ENCODE results near the gene PTPRF.
A peak's percentile ranks its signal among the peaks of the same experiment; 100 is the strongest.
"Not testable (repeated sequence)": the region's sequence is repeated elsewhere in the genome, so short reads cannot be mapped to it uniquely, and the experiment has no call there.

Gene PTPRF

DNA sequence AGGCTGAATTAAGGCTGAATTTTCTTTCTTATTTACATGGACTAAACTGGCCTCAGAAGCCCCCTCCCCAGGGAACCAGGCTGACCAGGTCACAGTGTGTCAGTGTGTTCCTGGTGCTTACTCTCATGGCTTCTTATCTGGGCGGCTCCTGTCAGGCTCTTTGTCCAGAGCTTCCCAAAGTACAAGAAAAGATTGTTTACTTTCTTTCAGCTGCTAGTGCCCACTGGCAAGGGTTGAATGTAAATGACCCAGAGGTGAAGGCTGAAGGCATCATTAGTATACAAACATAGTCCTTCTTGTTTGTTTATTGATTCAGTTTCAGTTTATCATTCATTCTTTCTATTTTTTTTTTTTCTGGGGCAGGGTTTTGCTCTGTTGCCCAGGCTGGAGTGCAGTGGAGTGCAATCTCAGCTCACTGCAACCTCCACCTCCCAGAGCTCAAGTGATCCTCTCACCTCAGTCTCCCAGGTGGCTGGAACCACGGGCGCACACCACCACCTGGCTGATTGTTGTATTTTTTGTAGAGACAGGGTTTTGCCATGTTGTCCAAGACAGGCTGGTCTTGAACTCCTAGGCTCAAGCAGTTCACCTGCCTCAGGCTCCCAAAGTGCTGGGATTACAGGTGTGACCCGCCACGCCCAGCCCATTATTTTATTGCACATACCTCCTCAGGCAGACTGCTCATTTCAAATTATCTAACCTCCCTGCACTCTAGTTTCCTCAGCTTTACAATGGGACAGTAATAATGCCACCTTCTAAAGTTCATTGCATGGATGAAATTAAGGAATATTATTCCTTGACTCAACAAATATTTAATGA, 109.5 kb downstream of the PTPRF start:
- DNase-seq: no peak

DNA sequence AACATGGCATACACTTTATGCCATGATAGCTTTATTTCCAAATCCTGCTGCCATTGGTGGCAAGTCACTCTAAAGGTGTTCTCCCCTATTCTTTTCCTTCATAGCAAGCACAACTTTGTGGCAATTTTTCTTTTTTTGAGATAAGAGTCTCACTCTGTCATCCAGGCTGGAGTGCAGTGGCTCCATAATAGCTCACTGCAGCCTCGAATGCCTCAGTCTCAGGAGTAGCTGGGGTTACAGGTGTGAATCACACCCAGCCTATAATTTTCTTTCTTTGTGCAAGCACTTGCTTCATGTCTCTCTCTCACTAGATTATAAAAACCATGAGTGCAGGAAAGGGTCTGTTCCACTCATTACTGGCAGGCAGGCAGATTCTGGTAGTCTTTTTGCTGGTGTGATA, 113.9 kb downstream of the PTPRF start:
- no peak for DNase-seq

DNA sequence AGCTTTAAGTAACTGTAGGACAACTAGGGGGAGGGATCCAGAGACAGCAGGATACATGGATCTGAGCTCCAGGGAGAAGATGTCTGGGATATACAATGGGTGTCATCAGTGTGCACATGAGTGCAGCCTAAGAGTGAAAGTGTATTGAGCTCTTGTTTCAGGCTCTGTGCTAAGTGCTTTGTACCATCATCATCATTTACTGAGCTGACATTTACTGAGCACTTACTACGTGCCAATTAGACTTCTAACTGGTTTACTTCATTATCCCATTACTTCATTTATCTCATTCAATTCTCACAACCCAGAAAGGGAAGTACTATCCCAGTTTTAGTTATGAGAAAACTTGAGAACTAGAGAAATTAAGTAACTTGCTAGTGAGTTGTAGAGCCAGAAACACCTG, 114.8 kb downstream of the PTPRF start:
- no peak for DNase-seq

DNA sequence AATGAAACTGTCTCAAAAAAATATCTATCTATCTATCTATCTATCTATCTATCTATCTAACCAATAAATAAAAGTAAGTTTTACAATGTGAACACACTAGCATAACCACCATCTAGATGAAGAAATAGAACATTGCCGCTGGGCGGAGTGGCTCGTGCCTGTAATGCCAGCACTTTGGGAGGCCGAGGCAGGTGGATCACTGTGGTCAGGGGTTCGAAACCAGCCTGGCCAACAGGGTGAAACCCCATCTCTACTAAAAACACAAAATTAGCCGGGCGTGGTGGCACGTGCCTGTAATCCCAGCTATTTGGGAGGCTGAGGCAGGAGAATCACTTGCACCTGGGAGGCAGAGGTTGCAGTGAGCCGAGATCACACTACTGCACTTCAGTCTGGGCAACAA, 116.6 kb downstream of the PTPRF start:
- DNase-seq: not testable (repeated sequence)

DNA sequence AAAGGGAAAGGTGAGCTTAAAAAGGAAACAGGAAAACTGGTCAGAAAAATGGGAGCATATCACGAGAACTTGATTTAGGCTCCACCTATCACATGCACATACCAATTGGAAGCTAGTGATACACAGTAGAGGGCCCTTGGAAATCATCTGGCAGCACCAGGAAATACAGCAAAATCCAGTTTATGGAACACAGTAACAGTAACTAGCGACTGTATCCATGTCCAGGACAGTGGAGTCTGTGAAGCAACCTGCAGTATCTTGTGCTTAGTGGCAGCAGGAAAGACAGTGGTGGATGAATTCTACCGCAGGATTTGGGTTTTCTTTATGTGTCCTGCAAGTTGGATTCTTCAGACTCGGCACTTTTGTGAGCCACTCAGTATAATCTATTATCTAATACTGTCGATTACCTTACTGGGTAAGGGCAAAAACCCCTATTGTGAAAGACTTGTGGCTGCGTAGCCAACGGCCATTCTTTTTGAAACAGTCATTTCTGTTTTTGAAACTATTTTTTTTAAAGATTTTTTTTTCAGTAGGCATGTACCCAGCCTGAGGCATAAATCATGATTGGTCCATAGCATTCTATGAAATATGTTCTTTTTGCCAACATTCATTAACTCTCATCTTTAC, 117.7 kb downstream of the PTPRF start:
- DNase-seq: no peak

DNA sequence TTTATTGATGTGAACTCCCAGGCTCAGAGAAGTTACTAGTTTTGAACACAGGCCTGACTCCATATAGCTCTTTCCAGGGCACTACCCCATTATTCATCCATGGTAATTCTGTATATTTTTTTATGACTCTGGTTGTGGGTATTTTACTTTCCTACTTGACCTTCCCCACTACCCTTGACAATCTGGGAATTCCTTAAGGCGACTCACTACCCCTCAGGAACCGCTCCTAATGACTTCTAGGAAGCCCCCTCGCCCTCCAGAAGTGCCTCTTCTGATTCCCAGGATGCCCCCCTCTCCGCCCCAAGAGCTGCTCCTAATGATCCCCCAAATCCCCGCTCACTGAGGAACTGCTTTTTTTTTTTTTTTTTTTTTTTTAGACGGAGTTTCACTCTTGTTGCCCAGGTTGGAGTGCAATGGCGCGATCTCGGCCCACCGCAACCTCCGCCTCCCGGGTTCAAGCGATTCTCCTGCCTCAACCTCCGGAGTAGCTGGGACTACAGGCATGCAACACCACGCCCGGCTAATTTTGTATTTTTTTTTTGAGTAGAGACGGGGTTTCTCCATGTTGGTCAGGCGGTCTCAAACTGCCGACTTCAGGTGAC, 118.3 kb downstream of the PTPRF start:
- no peak for DNase-seq

DNA sequence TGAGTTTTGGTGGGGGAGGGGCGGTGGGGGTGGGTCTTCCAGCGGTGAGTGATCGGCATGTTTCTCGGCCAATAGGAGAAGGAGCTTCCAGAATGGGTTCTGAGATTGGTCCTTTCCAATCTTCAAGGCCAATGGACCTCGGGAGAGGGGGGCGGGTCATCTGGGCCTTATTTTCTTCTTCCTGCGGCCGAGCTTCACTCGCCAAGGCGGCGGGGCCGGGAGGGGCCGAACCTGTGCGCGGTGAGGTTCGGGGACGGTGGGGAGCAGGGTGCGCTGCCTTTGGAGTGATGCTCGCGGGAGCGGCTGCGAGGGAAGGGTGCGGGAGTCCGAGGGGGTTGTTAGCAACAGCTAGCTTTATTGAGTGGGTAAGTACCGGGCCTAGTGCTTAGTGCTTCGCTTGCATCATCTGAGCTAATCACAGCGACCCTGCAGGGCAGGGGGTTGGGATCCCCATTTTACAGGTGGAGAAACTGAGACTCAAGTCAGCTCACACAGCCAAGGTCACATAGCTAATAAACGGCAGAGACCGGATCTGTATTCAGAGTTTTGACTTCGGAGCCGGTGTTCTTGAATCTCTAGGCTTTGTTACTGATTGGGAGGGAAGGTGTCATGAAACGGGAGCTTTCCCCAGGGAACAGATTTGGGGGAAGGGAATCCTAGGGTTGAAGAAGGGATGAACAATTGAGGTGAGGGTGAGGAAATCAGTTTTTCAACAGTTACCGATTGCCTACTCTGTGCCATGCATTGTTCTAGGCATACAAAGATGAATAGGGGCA, 119.8 kb downstream of the PTPRF start:
- DNase-seq: peak; percentile 77

DNA sequence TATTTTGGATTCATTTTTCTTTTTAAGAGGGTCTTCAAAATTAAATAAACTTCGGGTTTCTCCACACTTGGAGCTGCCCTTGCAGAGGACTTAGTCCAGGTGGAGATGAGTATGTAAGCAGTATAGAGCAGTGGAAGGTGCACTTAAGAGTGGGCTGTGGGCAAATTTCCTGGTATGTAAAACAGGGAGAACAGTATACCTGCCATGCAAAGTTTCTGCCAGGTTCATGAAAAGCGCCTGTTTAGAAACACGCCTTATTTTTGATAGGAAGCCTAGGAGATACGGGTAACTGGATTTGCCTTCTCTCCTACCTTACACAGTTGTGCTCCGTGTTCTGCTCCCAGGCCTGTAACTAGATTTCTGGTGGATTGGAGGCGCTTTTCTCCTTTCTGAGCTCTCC, 120.5 kb downstream of the PTPRF start:
- no peak for DNase-seq

DNA sequence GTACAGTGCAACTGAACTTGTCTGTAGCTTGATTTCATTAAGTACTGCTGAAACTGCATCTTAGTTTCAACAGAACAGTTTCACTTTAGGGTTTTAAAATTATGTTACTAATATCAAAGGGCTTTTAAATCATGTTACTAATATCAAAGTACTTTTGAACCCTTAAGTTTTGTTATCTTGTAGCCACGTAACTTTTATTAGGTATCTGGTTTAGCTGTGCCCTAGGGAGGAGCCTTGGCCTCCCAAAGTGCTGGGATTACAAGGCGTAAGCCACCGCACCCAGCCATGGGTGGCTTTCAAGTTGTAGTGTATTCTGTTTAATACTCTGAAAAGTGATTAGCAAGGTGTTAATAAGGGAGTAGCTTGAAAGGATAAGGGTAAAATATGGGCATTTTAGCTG, 121.2 kb downstream of the PTPRF start:
- no peak for DNase-seq

DNA sequence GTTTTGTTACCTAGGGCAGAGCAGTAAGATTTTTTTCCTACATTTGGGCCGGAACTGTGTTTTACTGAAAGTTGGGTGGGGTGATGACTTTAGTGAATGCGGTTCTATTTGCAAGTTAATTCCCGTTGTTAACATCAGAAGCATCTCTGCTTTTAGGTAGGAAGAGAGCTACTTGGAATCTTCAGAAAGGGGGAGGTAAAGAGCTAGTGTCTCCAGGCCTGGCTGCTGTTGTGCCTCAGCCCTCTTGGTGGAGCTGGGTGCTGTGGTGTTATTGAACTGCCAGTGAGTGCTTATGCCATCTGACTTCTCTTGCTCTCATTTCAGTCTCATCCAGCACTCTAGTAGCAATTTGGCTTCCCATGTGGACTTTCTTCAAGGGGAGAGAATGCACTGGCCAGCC, 122.7 kb downstream of the PTPRF start:
- DNase-seq: peak; percentile 16

DNA sequence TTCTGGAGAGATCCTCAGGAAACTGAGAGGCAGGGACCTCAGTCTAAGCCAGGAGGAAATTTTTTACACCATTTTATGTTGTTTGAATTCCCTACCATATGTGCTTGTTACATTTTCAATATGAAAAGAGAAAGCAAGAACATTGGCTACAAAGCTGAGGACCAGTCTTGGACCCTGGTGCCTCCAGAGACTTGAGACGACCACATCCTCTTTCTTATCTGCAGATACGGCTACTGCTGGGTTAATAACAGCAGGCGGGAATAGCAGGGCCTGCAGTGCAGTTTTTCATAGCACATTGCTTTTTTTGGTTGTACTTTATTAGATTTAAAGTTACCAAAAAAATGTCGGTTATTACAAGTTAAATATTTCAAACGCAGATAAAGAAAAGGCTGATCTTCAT, 123.2 kb downstream of the PTPRF start:
- no peak for DNase-seq

DNA sequence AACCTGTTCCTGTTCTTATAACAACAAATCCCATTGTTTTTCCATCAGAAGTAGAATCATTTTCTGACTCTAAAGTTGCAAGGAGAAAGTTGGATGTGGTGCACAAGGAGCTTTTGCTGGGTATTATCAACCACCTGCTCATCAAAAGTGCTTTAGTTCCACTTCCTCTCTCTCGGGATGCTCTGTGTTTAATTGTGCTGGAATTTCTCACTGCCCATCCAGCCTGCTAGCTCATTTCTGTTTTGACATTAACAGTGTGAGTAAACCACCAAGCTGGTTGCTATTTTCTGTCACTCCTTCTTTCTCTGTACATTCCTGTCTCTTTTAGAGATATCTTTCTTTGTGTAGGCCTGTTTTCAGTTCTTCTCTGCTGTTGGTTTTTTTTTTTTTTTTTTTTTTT, 125.3 kb downstream of the PTPRF start:
- DNase-seq: no peak

DNA sequence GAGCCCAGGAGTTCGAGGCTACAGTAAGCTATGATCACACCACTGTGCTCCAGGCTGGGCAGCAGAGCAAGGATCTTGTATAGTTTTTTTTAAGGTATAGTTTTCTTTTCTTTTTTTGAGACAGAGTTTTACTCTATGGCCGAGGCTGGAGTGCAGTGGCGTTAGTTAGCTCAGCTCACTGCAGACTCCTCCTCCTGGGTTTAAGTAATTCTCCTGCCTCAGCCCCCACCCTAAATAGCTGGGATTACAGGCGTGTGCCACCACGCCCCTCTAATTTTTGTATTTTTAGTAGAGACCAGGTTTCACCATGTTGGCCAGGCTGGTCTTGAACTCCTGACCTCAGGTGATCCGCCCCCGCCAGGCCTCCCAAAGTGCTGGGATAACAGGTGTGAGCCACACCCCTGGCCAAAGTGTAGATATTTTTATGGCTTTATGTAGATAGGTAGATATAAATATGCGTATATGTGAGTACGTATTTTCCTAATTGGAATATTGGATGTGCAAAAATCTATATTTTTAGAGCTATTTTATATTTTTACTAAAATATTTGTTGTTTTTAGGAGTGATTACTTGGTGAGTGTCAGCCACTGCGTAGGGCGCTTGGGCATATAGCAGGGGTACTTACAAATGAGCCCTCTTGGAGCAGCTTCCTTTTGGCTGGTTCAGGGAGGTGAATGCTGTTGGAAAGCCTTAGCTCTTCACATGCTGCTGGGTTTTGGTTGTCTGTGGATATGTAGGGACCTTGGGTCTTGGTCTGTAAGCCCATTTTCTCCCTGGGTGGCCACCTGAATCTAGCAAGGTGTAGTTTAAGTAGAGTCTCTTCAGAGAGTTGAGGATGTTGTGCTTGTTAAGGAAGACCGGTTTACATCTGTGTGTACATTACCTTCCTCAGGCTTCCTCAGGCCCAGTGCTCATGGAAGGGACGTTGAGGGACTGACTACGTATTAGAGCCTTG, 128.8 kb downstream of the PTPRF start:
- DNase-seq: no peak

DNA sequence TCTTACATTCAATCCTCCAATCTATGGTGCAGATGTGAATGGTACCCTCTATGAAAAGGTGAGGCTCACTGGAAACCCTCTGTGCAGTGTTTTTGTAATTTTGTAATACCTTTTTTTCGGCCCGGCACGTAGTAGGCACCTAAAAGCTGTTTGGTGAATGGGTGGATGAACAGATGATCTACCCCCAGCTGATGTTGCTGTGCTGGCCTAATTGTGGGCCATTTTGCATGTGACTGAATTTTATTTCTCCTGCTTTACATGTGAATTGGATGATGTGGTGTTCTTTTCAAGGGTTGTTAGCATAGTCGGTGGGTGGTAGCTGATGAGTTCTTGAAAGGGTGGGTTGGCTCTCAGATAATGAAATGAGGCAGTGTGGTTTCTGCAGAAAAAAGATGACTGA, 129.7 kb downstream of the PTPRF start:
- DNase-seq: no peak

DNA sequence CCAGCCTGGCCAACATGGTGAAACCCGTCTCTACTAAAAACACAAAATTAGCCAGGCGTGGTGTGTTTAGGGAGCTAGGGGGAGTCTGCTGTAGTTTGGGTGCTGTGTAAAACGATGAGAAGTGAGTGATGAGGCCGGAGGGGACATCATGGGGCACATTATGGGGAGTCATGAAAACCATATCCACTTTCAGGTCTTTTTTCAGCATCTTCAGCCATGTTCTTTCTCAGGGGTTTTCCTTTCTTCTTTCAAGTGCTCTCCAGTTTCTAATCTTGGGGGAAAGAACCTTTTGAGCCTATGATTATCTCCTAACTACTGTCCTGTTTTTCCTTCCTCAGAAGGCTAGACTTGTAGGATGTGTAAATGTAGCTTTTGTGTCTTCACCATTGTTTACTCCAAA, 133.7 kb downstream of the PTPRF start:
- no peak for DNase-seq

DNA sequence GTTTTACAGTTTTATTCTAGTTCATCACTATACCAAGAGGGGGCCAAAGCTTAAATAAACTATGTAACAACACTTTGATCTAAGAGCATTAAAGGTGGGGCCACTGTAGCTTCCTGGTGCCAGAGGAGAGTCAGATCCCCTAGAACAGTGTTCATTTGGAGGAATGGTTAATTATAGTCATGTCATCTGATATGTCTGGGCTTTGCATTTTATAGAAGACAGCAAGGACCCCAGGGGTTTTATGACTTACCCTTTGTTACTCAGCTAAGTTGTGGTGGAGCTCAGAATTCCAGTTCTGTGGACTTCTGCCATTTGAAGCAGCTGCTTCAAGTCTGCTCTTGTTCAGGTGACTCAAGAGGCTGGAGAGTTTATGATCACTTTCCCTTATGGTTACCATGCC, 135.9 kb downstream of the PTPRF start:
- no peak for DNase-seq

DNA sequence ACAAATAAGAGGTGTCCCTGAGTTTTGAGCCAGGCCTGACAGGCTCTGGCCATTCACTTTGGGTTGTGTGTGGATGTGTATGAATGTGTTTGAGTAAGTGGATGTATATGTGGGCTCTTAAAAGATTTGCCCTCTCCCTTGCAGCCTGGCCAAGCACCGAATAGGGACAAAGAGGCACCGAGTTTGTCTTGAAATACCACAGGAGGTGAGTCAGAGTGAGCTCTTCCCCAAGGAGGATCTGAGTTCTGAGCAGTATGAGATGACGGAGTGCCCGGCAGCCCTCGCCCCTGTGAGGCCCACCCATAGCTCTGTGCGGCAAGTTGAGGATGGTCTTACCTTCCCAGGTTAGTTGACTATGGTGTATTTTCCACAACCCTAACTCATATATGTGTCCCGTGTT, 138.3 kb downstream of the PTPRF start:
- no peak for DNase-seq

DNA sequence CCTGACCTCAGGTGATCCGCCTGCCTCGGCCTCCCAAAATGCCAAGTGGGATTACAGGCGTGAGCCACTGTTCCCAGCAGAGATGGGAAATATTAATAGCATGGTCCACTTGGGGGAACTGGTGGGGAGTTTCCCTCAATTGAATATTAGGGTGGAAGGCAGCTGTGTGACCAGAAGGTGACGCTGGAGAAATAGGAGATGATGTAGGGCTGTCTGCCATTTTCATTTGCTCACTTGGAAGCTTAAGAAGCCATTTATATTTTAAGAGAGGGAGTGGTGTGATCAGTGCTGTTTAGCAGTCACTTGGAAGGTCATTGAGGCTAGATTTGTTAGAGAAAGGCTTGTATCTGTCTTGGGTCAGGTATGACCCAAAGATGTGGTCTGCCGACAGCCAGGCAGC, 139.2 kb downstream of the PTPRF start:
- no peak for DNase-seq

DNA sequence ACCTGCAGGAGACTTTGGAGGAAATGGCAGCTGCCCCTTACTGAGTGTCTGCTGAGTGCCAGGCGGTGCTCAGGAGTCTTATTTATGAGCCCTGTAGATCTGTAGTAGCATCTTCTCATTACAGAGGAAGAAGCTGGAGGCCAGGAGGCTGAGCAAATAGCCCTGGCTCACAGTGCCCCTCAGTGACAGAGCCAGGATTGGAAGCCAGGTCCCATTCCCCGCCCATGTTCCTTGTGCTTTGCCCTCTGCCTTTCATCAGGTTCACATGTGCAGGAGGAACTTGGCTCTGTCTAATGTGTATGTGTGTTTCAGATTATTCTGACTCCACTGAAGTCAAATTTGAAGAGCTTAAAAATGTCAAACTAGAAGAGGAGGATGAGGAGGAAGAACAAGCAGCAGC, 140.5 kb downstream of the PTPRF start:
- no peak for DNase-seq

DNA sequence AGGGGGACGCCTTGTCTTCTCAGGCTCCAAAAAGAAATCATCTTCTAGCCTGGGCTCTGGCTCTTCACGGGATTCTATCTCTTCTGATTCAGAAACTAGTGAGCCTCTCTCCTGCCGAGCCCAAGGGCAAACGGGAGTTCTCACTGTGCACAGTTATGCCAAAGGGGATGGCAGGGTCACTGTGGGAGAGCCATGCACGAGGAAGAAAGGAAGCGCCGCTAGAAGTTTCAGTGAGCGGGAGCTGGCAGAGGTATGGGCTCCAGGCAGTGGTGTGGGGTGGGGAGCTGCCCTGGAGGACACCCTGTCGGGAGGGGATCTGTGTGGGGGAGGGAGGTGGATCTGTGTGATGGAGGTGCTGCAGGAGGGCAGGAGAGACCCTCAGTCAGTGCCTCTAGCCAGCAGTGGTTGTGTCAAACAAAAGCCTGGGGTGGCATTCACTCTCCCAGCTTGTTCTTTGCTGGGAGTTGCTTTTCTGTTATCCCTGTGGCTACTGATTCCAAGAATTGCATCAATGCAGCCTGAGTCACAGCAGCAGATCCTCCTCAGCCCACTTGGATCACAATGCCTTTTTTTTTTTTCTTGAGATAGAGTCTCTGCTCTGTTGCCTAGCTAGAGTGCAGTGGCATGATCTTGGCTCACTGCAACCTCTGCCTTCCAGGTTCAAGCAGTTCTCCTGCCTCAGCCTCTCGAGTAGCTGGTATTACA, 141.1 kb downstream of the PTPRF start:
- DNase-seq: no peak

DNA sequence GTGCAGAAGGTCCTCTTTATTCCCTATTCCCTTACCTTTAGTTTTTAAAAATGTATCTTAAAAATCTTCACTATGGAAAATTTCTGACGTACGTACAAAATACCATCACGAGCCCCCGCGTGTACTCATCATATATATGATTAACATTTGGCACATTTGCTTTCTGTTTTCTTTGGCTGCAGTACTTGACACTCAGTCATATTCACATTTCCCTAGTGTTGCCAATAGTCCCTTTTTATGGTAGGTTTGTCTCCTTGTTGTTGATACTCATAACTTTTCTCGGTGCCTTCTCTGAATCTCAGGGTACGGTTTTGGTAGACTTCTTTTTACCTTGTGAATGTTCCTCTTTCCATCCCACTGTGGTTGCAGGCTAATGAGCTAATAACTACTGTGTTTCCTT, 142.6 kb downstream of the PTPRF start:
- DNase-seq: no peak

Measured in NCI-H524 treated with DMSO at 0.1 percent for 48 hours (cell line).